Activated naive CD4-positive, alpha-beta T cell treated with anti-CD3 and anti-CD28 coated beads, Interleukin-2, amount 10 ng/mL, durations not matched to agents 7 days and 5 days (primary cell): ENCODE measurements around the gene PDPR.
A peak's percentile ranks its signal among the peaks of the same experiment; 100 is the strongest.
"Not testable (repeated sequence)": the region's sequence is repeated elsewhere in the genome, so short reads cannot be mapped to it uniquely, and the experiment has no call there.

Experiments
- CTCF ChIA-PET: fragments of 350-600 bp; sonication (Branson Sonifier 250); formaldehyde crosslinking; loops from one replicate; lab custom pipeline; 2021; ENCODE audit warnings: antibody characterized with exemption; lab: Charles Lee
- DNase-seq: peaks from one replicate; pipeline ENCODE4 v3.0.0-alpha.2; 2020
- H3K27ac Mint-ChIP-seq: one replicate; pipeline ENCODE4 v1.8.0; 2021; ENCODE audit warnings: mild to moderate bottlenecking, moderate library complexity, mixed read lengths
- H3K27me3 Mint-ChIP-seq: one replicate; pipeline ENCODE4 v1.8.0; 2021; ENCODE audit warnings: mild to moderate bottlenecking, mixed read lengths
- H3K36me3 Mint-ChIP-seq: one replicate; pipeline ENCODE4 v1.8.0; 2021; ENCODE audit warnings: mixed read lengths
- H3K4me1 Mint-ChIP-seq: one replicate; pipeline ENCODE4 v1.8.0; 2021; ENCODE audit warnings: mixed read lengths
- H3K4me3 Mint-ChIP-seq: one replicate; pipeline ENCODE4 v1.8.0; 2021; ENCODE audit warnings: mild to moderate bottlenecking, moderate library complexity, mixed read lengths
- H3K9me3 Mint-ChIP-seq: one replicate; pipeline ENCODE4 v1.8.0; 2021; ENCODE audit warnings: mixed read lengths

PDPR gene

DNA sequence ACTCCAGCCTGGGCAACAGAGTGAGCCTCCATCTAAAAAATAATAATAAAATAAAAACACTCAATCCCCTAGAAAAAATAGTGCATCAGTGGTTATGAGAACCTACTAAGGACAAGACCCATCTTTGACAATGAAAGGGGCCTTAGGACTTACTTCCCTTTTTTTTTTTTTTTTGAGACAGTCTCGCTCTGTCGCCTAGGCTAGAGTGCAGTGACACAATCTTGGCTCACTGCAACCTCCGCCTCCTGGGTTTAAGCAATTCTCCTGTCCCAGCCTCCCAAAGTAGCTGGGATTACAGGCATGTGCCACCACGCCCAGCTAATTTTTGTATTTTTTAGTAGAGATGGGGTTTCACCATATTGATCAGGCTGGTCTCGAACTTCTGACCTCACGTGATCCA is 2.0 kb upstream of the PDPR start:
- H3K27ac Mint-ChIP-seq, H3K27me3 Mint-ChIP-seq, H3K36me3 Mint-ChIP-seq, H3K9me3 Mint-ChIP-seq, H3K4me3 Mint-ChIP-seq, CTCF ChIA-PET, DNase-seq: not testable (repeated sequence)
- peaks cover 13% of the 10 kb centered on the region for H3K4me1 Mint-ChIP-seq

DNA sequence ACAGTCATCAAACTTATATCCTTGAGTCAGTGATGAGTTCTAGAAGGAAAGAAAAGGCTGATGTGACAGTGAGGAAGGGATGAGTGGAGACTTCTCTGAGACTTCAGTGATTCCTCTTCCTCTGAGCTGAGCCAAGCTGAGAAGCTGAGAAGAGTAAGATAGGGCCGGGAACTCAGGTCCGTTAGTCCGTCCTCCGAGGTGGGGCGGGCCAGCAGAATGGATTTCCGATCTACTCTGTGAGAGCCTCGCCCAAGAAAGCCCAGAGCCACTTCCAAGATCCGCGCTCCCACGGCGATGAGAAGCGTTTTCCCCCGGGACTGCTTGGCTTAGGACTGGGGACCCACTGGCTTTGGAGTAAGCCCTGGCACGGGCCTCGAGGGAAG is 542 bp upstream of the PDPR start:
- H3K36me3 Mint-ChIP-seq, H3K27me3 Mint-ChIP-seq, CTCF ChIA-PET, H3K9me3 Mint-ChIP-seq, DNase-seq: not testable (repeated sequence)
- peak overlapping the region; percentile 87 for H3K4me3 Mint-ChIP-seq
- H3K4me1 Mint-ChIP-seq = peaks cover 15% of the 10 kb centered on the region
- peak overlapping the region; percentile 80 for H3K27ac Mint-ChIP-seq

DNA sequence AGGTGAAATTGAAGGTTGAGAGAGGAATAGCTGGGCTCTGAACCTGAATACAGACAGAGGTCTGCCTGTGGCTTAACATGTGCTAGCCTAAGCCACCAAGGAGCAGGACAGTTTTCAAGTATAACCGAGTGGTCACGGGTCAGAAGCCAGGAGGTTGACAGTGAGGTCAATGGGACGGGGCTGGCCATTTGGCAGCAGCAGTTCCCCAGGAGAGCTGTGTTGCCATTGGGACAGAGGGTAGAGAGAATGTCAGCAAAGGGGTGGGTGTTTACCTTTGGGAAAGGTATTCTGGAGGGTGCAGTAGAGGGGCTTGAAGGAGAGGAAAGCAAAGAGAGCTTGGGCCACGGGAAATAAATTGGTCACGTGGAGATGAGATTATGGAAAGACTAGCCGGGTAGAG is 4.2 kb downstream of the PDPR start:
- H3K27ac Mint-ChIP-seq, H3K4me3 Mint-ChIP-seq, DNase-seq, H3K9me3 Mint-ChIP-seq, H3K27me3 Mint-ChIP-seq: not testable (repeated sequence)
- CTCF ChIA-PET = interaction anchor here (0.6 kb wide), 1 partner anchor 665 kb away, joined by 4 read pairs; no protein-coding TSS in a partner anchor
- Mint-ChIP-seq H3K36me3 (peaks cover 15% of the 10 kb centered on the region), H3K4me1 (peaks cover 17% of the 10 kb centered on the region)

DNA sequence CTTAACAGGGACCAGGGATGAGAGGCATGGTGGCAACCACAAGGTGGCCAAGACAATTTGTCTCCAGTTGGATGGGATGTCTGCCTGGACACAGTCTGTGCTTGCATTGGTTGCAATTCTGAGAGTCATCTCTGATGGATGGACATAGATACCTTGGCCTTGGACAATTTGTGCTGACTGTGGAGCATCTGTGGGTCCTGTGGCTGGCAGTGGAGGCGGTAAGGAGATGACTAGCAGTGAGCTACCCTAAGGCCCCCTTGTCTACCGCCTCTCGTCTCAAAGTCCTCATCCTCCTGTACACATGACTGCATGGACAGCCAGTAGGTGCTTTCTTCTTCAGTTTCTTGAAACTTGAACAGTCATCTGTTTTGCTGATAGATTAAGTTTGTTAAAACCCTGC is 4.6 kb downstream of the PDPR start:
- H3K4me3 Mint-ChIP-seq, CTCF ChIA-PET, H3K9me3 Mint-ChIP-seq, DNase-seq, H3K27me3 Mint-ChIP-seq, H3K27ac Mint-ChIP-seq: not testable (repeated sequence)
- peaks cover 17% of the 10 kb centered on the region for H3K4me1 Mint-ChIP-seq
- H3K36me3 Mint-ChIP-seq = peaks cover 17% of the 10 kb centered on the region

DNA sequence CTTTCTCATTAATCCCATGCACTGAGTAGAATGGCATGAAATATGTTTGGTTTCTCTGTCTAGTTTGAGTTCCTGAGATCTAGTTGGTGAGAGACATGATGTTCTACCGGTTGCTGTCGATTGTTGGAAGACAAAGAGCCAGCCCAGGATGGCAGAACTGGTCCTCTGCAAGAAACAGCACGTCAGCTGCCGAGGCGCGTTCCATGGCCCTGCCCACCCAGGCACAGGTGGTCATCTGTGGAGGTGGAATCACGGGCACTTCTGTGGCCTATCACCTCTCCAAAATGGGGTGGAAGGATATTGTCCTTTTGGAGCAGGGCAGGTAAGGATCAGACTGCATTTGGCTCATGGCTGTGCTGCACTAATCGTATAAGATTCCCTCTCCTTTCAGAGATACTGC is 6.3 kb downstream of the PDPR start:
- H3K4me3 Mint-ChIP-seq, H3K9me3 Mint-ChIP-seq, DNase-seq, H3K27me3 Mint-ChIP-seq, CTCF ChIA-PET, H3K27ac Mint-ChIP-seq, H3K4me1 Mint-ChIP-seq: not testable (repeated sequence)
- peaks cover 20% of the 10 kb centered on the region for H3K36me3 Mint-ChIP-seq

DNA sequence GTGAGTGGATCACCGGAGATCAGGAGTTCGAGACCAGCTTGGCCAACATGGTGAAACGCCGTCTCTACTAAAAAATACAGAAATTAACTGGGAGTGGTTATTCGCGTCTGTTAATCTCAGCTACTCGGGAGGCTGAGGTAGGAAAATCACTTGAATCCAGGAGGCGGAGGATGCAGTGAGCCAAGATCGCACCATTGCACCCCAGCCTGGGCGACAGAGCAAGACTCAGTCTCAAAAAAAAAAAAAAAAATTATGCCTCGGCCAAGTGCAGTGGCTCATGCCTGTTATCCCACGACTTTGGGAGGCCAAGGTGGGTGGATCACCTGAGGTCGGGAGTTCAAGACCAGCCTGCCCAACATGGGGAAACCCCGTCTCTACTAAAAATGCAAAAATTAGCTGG is 9.7 kb downstream of the PDPR start:
- H3K27me3 Mint-ChIP-seq, H3K4me1 Mint-ChIP-seq, H3K9me3 Mint-ChIP-seq, H3K4me3 Mint-ChIP-seq, DNase-seq, H3K27ac Mint-ChIP-seq, CTCF ChIA-PET: not testable (repeated sequence)
- peaks cover 26% of the 10 kb centered on the region for H3K36me3 Mint-ChIP-seq

DNA sequence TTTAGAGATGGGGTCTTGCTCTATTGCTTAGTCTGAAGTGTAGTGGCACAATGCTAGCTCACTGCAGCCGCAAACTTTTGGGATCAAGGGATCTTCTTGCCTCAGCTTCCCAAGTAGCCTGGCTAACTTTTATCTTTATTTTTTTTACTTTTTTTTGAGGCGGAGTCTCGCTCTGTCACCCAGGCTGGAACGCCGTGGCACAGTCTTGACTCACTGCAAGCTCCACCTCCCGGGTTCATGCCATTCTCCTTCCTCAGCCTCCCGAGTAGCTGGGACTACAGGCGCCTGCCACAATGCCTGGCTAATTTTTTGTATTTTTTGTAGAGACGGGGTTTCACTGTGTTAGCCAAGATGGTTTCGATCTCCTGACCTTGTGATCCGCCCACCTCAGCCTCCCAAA is 12.1 kb downstream of the PDPR start:
- H3K27me3 Mint-ChIP-seq, H3K27ac Mint-ChIP-seq, H3K9me3 Mint-ChIP-seq, H3K4me3 Mint-ChIP-seq, CTCF ChIA-PET, DNase-seq, H3K4me1 Mint-ChIP-seq: not testable (repeated sequence)
- peaks cover 31% of the 10 kb centered on the region for H3K36me3 Mint-ChIP-seq

DNA sequence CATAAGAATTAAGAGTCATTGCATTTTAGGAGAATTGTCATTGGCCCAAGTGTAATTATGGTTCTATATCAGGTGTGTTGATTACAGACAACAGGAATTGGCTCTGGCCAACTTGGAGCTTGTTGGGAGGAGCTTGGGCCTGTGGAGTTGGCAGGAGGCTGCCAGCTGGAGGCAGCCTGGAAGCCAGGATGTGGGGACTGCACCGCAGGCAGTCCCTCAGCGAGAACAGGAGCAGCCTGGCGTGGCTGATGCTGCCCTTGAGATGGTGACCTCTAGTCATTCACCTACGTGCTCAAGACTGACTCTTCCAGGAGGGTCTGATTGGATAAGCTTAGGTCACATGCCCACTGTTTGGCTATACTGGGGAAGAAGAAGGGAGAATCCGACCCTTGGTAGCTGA is 13.6 kb downstream of the PDPR start:
- H3K27me3 Mint-ChIP-seq, H3K4me3 Mint-ChIP-seq, H3K4me1 Mint-ChIP-seq, CTCF ChIA-PET, H3K9me3 Mint-ChIP-seq, H3K27ac Mint-ChIP-seq, DNase-seq: not testable (repeated sequence)
- peaks cover 28% of the 10 kb centered on the region for H3K36me3 Mint-ChIP-seq

DNA sequence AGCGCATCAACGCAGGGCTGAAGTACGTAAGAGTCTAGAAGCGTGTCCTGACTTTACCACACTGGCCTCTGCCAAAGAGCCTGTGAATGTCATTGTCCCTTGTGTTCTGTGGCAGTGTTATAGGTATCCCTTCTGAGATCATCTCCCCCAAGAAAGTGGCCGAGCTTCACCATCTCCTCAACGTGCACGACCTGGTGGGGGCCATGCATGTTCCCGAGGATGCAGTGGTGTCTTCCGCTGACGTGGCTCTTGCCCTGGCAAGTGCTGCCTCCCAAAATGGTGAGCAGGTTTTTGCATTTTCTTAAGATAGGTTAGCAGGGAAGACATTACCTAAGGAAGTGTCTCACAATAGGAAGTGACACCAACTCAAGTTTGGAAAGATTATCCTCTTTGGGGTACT is 14.7 kb downstream of the PDPR start:
- CTCF ChIA-PET, H3K9me3 Mint-ChIP-seq, H3K27ac Mint-ChIP-seq, H3K4me1 Mint-ChIP-seq, H3K4me3 Mint-ChIP-seq, DNase-seq, H3K27me3 Mint-ChIP-seq: not testable (repeated sequence)
- H3K36me3 Mint-ChIP-seq = peaks cover 31% of the 10 kb centered on the region

DNA sequence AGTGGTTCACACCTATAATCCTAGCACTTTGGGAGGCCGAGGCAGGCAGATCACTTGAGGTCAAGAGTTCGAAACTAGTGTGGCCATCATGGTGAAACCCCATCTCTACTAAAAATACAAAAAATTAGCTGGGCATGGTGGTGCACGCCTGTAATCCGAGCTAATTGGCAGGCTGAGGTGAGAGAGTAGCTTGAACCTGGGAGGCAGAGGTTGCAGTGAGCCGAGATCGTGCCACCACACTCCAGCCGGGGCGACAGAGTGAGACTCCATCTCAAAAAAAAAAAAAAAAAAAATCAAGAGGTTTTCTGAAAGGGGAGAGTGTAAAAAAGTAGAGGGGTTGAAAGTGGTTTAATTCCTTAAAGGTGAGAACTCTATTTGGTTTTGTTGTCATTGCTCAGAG is 21.7 kb downstream of the PDPR start:
- DNase-seq, H3K4me3 Mint-ChIP-seq, CTCF ChIA-PET, H3K4me1 Mint-ChIP-seq, H3K27ac Mint-ChIP-seq, H3K9me3 Mint-ChIP-seq, H3K27me3 Mint-ChIP-seq: not testable (repeated sequence)
- H3K36me3 Mint-ChIP-seq = peaks cover 36% of the 10 kb centered on the region

DNA sequence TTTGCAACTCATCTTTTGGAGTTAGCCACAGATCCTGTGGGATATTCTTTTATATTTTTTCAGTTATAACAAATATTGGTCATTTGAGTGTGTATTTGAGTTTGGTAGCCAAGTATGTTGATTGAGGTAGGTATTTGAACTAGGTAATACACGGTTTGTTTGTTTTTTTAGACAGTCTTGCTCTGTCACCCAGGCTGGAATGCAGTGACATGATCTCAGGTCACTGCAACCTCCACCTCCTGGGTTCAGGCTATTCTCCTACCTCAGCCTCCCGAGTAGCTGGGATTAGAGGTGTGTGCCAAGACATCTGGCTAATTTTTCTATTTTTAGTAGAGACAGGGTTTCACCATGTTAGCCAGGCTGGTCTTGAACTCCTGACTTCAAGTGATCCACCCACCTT is 22.5 kb downstream of the PDPR start:
- H3K27me3 Mint-ChIP-seq, H3K9me3 Mint-ChIP-seq, H3K27ac Mint-ChIP-seq, CTCF ChIA-PET, H3K4me3 Mint-ChIP-seq, DNase-seq, H3K4me1 Mint-ChIP-seq: not testable (repeated sequence)
- H3K36me3 Mint-ChIP-seq = peaks cover 37% of the 10 kb centered on the region

DNA sequence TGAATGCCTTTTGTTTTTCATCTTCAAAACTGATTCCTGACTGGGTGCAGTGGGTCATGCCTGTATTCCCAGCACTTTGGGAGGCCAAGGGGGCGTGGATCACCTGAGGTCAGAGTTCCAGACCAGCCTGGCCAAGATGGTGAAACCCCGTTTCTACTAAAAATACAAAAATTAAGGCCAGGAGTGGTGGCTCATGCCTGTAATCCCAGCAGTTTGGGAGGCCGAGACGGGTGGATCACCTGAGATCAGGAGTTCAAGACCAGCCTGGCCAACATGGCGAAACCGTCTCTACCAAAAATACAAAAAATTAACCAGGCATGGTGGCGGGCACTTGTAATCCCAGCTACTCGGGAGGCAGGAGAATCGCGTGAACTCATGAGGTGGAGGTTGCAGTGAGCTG is 28.6 kb downstream of the PDPR start:
- H3K27ac Mint-ChIP-seq, CTCF ChIA-PET, H3K27me3 Mint-ChIP-seq, H3K4me3 Mint-ChIP-seq, H3K4me1 Mint-ChIP-seq, DNase-seq, H3K9me3 Mint-ChIP-seq: not testable (repeated sequence)
- H3K36me3 Mint-ChIP-seq = peaks cover 27% of the 10 kb centered on the region

DNA sequence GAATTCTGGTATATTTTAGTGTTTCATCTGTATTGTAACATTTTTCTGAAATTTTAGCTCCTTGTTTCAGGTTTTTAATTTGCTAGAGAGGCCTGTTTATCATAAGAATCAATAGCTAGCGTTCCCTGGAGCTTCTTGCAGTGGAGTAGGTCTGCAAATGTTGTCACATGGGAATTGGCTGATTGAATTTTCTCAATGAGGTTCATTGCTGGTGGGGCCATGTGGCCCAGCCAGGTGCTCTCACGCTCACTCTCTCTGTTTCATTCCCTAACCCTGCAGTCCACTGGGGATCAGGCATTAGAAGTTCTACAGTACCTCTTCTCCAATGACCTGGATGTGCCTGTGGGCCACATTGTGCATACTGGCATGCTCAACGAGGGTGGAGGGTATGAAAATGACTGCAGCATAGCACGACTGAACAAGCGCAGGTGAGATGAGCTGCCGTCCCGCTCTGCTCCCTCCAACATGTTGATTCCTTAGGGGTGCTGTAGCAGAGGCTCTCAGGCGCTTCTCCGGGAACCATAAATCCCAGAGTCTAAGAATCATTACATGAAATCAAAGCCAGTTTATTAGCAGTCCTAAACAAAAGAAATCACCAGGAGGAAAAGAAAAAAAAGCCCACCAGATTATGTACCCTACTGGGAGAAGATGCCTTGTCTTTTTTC is 29.2 kb downstream of the PDPR start:
- H3K4me3 Mint-ChIP-seq, CTCF ChIA-PET, H3K27ac Mint-ChIP-seq, DNase-seq, H3K4me1 Mint-ChIP-seq, H3K9me3 Mint-ChIP-seq, H3K27me3 Mint-ChIP-seq: not testable (repeated sequence)
- H3K36me3 Mint-ChIP-seq = peaks cover 32% of the 10 kb centered on the region

DNA sequence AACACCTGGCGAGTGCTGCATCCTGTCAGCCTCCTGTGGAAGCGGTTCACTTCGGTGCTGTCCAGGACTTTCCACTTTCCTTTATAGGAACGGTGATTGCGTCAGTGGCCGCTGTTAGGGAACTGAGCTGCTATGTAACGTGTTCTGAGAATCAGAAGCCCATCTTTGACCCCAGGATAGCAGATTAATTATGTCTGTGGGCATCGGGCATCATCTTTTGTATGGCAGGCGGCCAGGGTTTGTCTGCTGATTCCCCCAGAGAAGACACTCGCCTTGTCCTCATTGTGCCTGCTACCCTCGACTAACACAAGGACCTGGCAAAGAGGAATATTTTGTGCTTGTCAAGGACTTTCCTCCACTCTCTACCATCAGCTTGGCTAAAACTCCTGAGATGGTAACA is 33.7 kb downstream of the PDPR start:
- H3K9me3 Mint-ChIP-seq, H3K27me3 Mint-ChIP-seq, H3K4me1 Mint-ChIP-seq, CTCF ChIA-PET, H3K4me3 Mint-ChIP-seq, H3K27ac Mint-ChIP-seq, DNase-seq: not testable (repeated sequence)
- H3K36me3 Mint-ChIP-seq = peaks cover 44% of the 10 kb centered on the region

DNA sequence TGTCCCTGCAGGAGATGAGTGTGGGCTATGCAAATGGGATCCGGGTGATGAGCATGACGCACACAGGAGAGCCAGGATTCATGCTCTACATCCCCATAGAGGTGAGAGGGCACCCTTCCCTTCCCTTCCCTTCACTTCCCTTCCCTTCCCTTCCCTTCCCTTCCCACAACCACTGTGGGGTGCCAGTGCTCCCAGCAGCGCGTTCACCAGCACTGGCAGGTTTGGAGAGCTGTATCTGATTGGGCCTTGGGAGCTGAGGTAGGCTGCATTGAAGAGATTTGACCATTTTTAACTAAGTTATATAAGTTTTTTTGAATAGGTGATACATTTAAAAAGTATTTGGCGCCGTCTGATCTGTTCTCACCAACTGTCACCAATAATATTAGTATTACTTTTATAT is 34.3 kb downstream of the PDPR start:
- CTCF ChIA-PET, H3K4me3 Mint-ChIP-seq, H3K4me1 Mint-ChIP-seq, DNase-seq, H3K9me3 Mint-ChIP-seq, H3K27ac Mint-ChIP-seq, H3K27me3 Mint-ChIP-seq: not testable (repeated sequence)
- peaks cover 45% of the 10 kb centered on the region for H3K36me3 Mint-ChIP-seq

DNA sequence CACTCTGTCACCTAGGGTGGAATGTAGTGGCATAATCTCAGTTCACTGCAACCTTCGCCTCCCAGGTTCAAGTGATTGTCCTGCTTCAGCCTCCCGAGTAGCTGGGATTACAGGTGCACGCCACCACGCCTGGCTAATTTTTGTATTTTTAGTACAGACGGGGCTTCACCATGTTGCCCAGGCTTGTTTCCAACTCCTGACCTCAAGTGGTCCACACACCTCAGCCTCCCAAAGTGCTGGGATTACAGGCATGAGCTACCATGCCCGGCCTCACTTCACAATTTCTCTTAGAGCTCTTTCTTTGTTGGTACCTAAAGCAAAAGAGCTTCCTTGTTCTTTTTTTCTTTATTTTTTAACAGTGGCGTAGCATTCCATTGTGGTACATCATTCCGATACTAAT is 35.2 kb downstream of the PDPR start:
- CTCF ChIA-PET = interaction anchor here (0.7 kb wide), 1 partner anchor 292 kb away, joined by 3 read pairs; no protein-coding TSS in a partner anchor
- not testable (repeated sequence) for H3K9me3 Mint-ChIP-seq, H3K4me1 Mint-ChIP-seq, H3K27ac Mint-ChIP-seq, H3K27me3 Mint-ChIP-seq, H3K4me3 Mint-ChIP-seq, DNase-seq
- H3K36me3 Mint-ChIP-seq = peaks cover 44% of the 10 kb centered on the region
